Fibroblast of upper back skin (primary cell): ENCODE data around the gene KHDRBS2.
A peak's percentile ranks its signal among the peaks of the same experiment; 100 is the strongest.

Experiments
- DNase-seq: peaks from one replicate; pipeline ENCODE4 v3.0.0-alpha.2; 2013

KHDRBS2 gene

GRCh38 chr6:62174548-62174947 is 111.5 kb downstream of the KHDRBS2 start:
- DNase-seq = no peak

GRCh38 chr6:62167736-62168135 is 118.3 kb downstream of the KHDRBS2 start:
- no peak for DNase-seq

GRCh38 chr6:62162858-62163257 is 123.2 kb downstream of the KHDRBS2 start:
- DNase-seq = no peak

GRCh38 chr6:62152796-62153195 is 133.2 kb downstream of the KHDRBS2 start:
- DNase-seq = no peak

- peak; percentile 14 for DNase-seq
These were observed 135.9 kb downstream of the KHDRBS2 start for GRCh38 chr6:62150048-62150663.

GRCh38 chr6:62146954-62147853 is 138.8 kb downstream of the KHDRBS2 start:
- no peak for DNase-seq

GRCh38 chr6:62129127-62129526 is 156.9 kb downstream of the KHDRBS2 start:
- no peak for DNase-seq

GRCh38 chr6:62119401-62119800 is 166.6 kb downstream of the KHDRBS2 start:
- DNase-seq = no peak

- DNase-seq = no peak
These were observed 182.7 kb downstream of the KHDRBS2 start for GRCh38 chr6:62103186-62103859.

- no peak for DNase-seq
These were observed 183.6 kb downstream of the KHDRBS2 start for GRCh38 chr6:62102387-62102786.

- no peak for DNase-seq
These were observed 195.4 kb downstream of the KHDRBS2 start for GRCh38 chr6:62090442-62091229.

GRCh38 chr6:62089781-62090180 is 196.2 kb downstream of the KHDRBS2 start:
- DNase-seq = no peak

GRCh38 chr6:62086047-62086446 is 200.0 kb downstream of the KHDRBS2 start:
- no peak for DNase-seq

GRCh38 chr6:62075869-62076268 is 210.2 kb downstream of the KHDRBS2 start:
- no peak for DNase-seq

GRCh38 chr6:62059901-62060300 is 226.1 kb downstream of the KHDRBS2 start:
- no peak for DNase-seq

GRCh38 chr6:62057300-62057699 is 228.7 kb downstream of the KHDRBS2 start:
- DNase-seq = no peak

- no peak for DNase-seq
These were observed 240.5 kb downstream of the KHDRBS2 start for GRCh38 chr6:62045502-62045901.

- no peak for DNase-seq
These were observed 242.9 kb downstream of the KHDRBS2 start for GRCh38 chr6:62043084-62043483.

GRCh38 chr6:62042429-62042828 is 243.6 kb downstream of the KHDRBS2 start:
- no peak for DNase-seq

- no peak for DNase-seq
These were observed 246.4 kb downstream of the KHDRBS2 start for GRCh38 chr6:62039605-62040004.

- DNase-seq = no peak
These were observed 248.6 kb downstream of the KHDRBS2 start for GRCh38 chr6:62037445-62037844.

GRCh38 chr6:62035952-62036351 is 250.1 kb downstream of the KHDRBS2 start:
- no peak for DNase-seq

- no peak for DNase-seq
These were observed 272.3 kb downstream of the KHDRBS2 start for GRCh38 chr6:62013719-62014118.
